NCI-H526 treated with DMSO at 0.1 percent for 48 hours (cell line): ENCODE measurements around the gene COPZ1.
"Not testable (repeated sequence)": the region's sequence is repeated elsewhere in the genome, so short reads cannot be mapped to it uniquely, and the experiment has no call there.

Experiments
- DNase-seq: peaks from one replicate; lab custom pipeline; 2025; lab: John Stamatoyannopoulos, UW

The COPZ1 gene

GRCh38 chr12:54294152-54294952, 30.6 kb upstream of the COPZ1 start:
- DNase-seq: no peak

- DNase-seq: no peak
Observed at GRCh38 chr12:54294953-54295566, 29.9 kb upstream of the COPZ1 start.

- DNase-seq: no peak
Observed at GRCh38 chr12:54296393-54297099, 28.4 kb upstream of the COPZ1 start.

GRCh38 chr12:54298904-54299303, 26.0 kb upstream of the COPZ1 start:
- no peak for DNase-seq

GRCh38 chr12:54299515-54300224, 25.3 kb upstream of the COPZ1 start:
- no peak for DNase-seq

- DNase-seq: no peak
Observed at GRCh38 chr12:54300225-54300731, 24.7 kb upstream of the COPZ1 start.

- DNase-seq: no peak
Observed at GRCh38 chr12:54300732-54301427, 24.1 kb upstream of the COPZ1 start, which contains the start of gene NFE2. TSS of gene NFE2 (minus strand) at chr12:54301015. CDS start at chr12:54295248, 5,767 bp downstream.

DNA sequence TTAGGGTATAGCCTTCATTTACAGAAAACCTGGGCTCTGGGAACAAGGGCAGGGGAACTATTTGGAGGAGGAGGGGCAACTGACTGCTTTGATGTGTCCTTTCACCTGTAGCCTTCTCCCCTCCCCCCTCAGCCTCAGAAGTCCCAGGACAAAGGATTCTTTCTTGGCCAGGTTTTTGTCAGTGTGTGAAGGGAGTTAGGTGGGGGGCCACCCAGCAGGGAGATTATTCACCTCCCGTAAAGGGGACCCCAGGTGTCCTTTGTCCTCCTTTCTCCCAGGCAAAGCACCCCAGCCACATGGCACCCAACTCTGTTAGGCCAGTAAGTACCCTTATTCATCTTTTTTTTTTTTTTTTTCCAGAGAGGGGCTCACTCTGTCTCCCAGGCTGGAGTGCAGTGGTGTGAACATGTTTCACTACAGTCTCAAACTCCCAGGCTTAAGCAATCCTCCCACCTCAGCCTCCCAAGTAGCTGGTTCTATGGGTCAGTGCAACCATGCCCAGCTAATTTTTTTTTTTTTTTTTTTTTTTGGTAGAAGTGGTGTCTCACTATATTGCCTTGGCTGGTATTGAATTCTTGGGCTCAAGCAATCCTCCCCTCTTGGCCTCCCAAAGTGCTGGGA, 23.4 kb upstream of the COPZ1 start:
- DNase-seq: no peak

DNA sequence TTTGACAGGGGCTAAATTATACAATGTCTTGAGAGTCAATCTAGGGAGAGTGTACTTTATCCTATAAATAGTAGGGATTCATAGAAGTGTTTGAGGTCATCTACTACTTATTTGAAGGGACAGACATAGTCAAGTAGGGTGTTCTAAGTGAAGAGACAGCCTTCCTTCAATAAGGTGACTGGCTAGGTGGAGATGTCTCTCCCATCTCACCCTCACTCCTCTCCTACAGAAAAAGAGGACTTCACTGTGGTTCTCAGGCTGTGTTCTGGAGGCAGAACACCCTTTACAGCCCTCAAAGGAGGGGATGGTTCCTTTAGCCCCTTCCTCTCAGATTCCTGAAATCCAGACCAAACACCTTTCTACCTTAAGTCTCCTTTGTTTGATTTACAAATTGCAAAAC, 21.3 kb upstream of the COPZ1 start:
- DNase-seq: no peak

- no peak for DNase-seq
Observed at GRCh38 chr12:54304187-54304810, 20.6 kb upstream of the COPZ1 start.

GRCh38 chr12:54306925-54307741, 17.8 kb upstream of the COPZ1 start:
- no peak for DNase-seq

DNA sequence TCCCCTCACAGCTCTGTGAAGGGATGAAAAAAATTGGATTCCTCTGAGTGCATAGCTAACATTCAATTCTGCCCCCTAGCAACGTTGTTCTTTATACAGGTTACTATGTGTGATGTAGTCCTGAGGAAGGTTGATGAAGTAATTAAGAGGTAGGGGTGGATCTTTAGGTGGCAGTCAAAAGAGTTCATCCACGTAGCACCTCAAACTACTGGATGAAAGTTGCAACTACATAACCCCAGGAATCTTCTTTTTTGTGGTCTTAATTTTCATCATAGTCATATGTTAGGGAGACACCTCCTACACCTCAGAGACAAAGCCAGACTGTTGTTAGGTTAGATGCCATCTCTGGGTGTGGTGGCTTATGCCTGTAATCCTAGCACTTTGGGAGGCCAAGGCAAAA, 13.9 kb upstream of the COPZ1 start:
- DNase-seq: no peak

DNA sequence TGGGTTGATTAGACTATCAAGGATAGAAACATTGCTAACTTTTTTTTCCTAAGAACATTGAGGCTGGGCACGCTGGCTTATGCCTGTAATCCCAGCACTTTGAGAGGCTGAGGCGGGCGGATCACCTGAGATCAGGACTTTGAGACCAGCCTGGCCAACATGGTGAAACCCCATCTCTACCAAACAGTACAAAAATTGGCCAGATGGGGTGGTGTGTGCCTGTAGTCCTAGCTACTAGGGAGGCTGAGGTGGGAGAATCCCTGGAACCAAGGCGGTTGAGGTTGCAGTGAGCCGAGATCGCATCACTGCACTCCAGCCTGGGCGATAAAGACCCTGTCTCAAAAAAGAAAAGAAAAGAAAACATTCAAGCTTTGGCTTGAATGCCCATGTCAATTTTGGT, 12.6 kb upstream of the COPZ1 start:
- DNase-seq: not testable (repeated sequence)

DNA sequence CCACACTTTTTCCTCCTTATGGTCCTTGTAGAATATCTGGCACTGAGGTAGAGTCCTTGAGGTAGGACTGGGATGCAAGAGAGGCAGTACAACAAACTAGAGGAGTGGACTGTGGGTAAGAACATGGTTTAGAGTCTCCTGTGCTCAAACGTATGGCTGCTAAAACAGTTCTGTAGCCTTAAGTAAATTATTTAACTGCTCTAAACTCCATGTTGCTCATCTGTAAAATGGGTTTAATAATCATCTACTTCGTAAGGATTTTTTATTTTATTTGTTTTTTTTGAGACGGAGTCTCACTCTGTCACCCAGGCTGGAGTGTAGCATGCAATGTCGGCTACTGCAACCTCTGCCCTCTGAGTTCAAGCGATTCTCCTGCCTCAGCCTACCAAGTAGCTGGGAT, 3.6 kb upstream of the COPZ1 start:
- no peak for DNase-seq

DNA sequence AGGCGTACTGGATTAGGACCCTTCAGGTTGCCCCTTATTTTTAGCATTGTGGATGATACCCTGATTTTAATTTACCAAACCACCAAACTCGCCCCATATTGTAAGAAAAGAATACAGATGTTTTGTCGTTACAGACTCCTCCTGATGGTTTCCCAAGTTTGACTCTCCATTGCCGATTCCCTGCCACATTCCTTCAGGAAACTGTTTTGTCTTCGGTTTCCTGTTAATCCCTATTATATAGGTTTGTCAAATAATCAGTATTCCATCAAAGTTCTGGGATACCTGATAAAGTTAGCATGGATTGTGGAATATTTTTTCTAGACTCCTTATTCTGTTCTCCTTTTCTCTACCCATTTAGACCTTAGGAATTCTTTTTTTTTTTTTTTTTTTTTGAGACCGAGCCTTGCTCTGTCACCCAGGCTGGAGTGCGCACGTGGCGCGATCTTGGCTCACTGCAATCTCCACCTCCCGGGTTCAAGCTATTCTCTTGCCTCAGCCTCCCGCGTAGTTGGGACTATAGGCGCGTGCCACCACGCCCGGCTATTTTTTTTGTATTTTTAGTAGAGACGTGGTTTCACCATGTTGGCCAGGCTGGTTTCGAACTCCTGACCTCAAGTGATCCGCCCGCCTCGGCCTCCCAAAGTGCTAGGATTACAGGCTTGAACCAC, 645 bp downstream of the COPZ1 start:
- DNase-seq: not testable (repeated sequence)

GRCh38 chr12:54328595-54329337, 3.8 kb downstream of the COPZ1 start:
- DNase-seq: no peak

- DNase-seq: no peak
Observed at GRCh38 chr12:54329759-54330158, 4.8 kb downstream of the COPZ1 start.

- DNase-seq: no peak
Observed at GRCh38 chr12:54330442-54330841, 5.5 kb downstream of the COPZ1 start.
